HFF-Myc (cell line): ENCODE results near the gene MCHR1.
"Not testable (repeated sequence)": the region's sequence is repeated elsewhere in the genome, so short reads cannot be mapped to it uniquely, and the experiment has no call there.

Experiments
- DNase-seq: peaks from one replicate; pipeline ENCODE4 v3.0.0-alpha.2; 2011; ENCODE audit warnings: low read depth; ENCODE audit errors: extremely low read depth
- H3K4me3 ChIP-seq: replicated peaks from 2 replicates; pipeline ENCODE4 v1.5.1; 2011; ENCODE audit warnings: low read depth, mild to moderate bottlenecking, control low read depth, low read length
- CTCF ChIP-seq: IDR thresholded peaks from 2 replicates; pipeline ENCODE4 v1.5.1; 2012; ENCODE audit warnings: mild to moderate bottlenecking, low read depth, low read length, control low read depth; ENCODE audit errors: missing control alignments

MCHR1 gene

GRCh38 chr22:40708177-40708576 lies 28.9 kb downstream of the MCHR1 start:
- TF ChIP-seq CTCF: no peak
- no peak for DNase-seq
- no peak overlapping the region for H3K4me3 ChIP-seq

GRCh38 chr22:40709752-40710413 lies 30.6 kb downstream of the MCHR1 start:
- no peak for TF ChIP-seq CTCF
- H3K4me3 ChIP-seq: no peak overlapping the region
- no peak for DNase-seq

GRCh38 chr22:40712311-40712710 lies 33.0 kb downstream of the MCHR1 start:
- no peak for TF ChIP-seq CTCF
- no peak overlapping the region for H3K4me3 ChIP-seq

GRCh38 chr22:40714499-40715337 lies 35.4 kb downstream of the MCHR1 start:
- no peak for DNase-seq
- TF ChIP-seq CTCF: no peak
- H3K4me3 ChIP-seq: no peak overlapping the region

More at GRCh38 chr22:40712311-40712710, 33.0 kb downstream of the MCHR1 start:
- DNase-seq: no peak

- DNase-seq: no peak
- H3K4me3 ChIP-seq: no peak overlapping the region
- TF ChIP-seq CTCF: no peak
Observed at GRCh38 chr22:40716116-40716515, 36.8 kb downstream of the MCHR1 start.

GRCh38 chr22:40717657-40718056 lies 38.4 kb downstream of the MCHR1 start:
- DNase-seq, H3K4me3 ChIP-seq: not testable (repeated sequence)

- DNase-seq: no peak
- no peak overlapping the region for H3K4me3 ChIP-seq
- TF ChIP-seq CTCF: no peak
Observed at GRCh38 chr22:40718250-40719204, 39.2 kb downstream of the MCHR1 start.
